GM23248 (cell line): ENCODE measurements around the gene IPP.

ENCODE experiments used
- EZH2 ChIP-seq: fragments of 200-600 bp; sonication (generic); IDR thresholded peaks from 2 replicates; pipeline ENCODE4 v1.6.1; 2018; ENCODE audit warnings: antibody characterized with exemption, mild to moderate bottlenecking; ENCODE audit not compliant: insufficient read depth, poor library complexity, severe bottlenecking
- EZH2phosphoT487 ChIP-seq: fragments of 200-600 bp; sonication (generic); IDR thresholded peaks from 2 replicates; pipeline ENCODE4 v1.6.1; 2018; ENCODE audit warnings: antibody characterized with exemption, moderate library complexity, mild to moderate bottlenecking, low read depth; ENCODE audit not compliant: insufficient read depth

- TF ChIP-seq EZH2 (no peak), EZH2phosphoT487 (no peak)
These were observed 81.1 kb downstream of the IPP start for GRCh38 chr1:45669379-45669778.
